Measurements from ENCODE around the gene PDK2.

The PDK2 gene

GRCh38 chr17:50120475-50121253 lies 25.5 kb downstream of the PDK2 start:
- DNase-seq: no peak

- DNase-seq: no peak
Measured at GRCh38 chr17:50122945-50123344, 27.8 kb downstream of the PDK2 start.

- no peak for DNase-seq
Measured at GRCh38 chr17:50123649-50124349, 28.6 kb downstream of the PDK2 start.

- DNase-seq: peak; percentile 34
Measured at GRCh38 chr17:50125420-50125997, 30.4 kb downstream of the PDK2 start.

- peak; percentile 76 for DNase-seq
Measured at GRCh38 chr17:50127697-50128361, 32.7 kb downstream of the PDK2 start.

- no peak for DNase-seq
Measured at GRCh38 chr17:50128441-50129352, 33.5 kb downstream of the PDK2 start.

GRCh38 chr17:50129353-50129727 lies 34.2 kb downstream of the PDK2 start:
- no peak for DNase-seq

- peak; percentile 14 for DNase-seq
Measured at GRCh38 chr17:50129728-50130558, 34.8 kb downstream of the PDK2 start, which contains the start of gene SAMD14. Gene SAMD14, minus strand, starts transcription at chr17:50130160. Its CDS starts 5,201 bp downstream, at chr17:50124959.

- DNase-seq: no peak
Measured at GRCh38 chr17:50130559-50131305, 35.6 kb downstream of the PDK2 start.

GRCh38 chr17:50132104-50132794 lies 37.1 kb downstream of the PDK2 start:
- no peak for DNase-seq

- no peak for DNase-seq
Measured at GRCh38 chr17:50133028-50133768, 38.0 kb downstream of the PDK2 start.

- DNase-seq: no peak
Measured at GRCh38 chr17:50133769-50134099, 38.6 kb downstream of the PDK2 start.

- no peak for DNase-seq
Measured at GRCh38 chr17:50134206-50135110, 39.3 kb downstream of the PDK2 start.

GRCh38 chr17:50135316-50136095 lies 40.4 kb downstream of the PDK2 start:
- no peak for DNase-seq

- no peak for DNase-seq
Measured at GRCh38 chr17:50136096-50136687, 41.0 kb downstream of the PDK2 start.

GRCh38 chr17:50137042-50137441 lies 41.9 kb downstream of the PDK2 start:
- DNase-seq: no peak

- no peak for DNase-seq
Measured at GRCh38 chr17:50139185-50139783, 44.1 kb downstream of the PDK2 start.
